Endothelial cell of hepatic sinusoid (primary cell): ENCODE measurements around the gene CCDC74A.
"Not testable (repeated sequence)": the region's sequence is repeated elsewhere in the genome, so short reads cannot be mapped to it uniquely, and the experiment has no call there.

ENCODE experiments used
- in situ Hi-C: cut with HindIII; loops from 2 replicates; pipeline ENCODE4 v1.10.0; 2017; ENCODE audit warnings: low sequenced_read_pairs

The CCDC74A gene

GRCh38 chr2:131527131-131528001 is at the start of gene CCDC74A:
Gene CCDC74A (plus strand): TSS chr2:131527888. CDS start chr2:131527971, 83 bp downstream.
- in situ Hi-C loops, result not testable (repeated sequence)

- in situ Hi-C loops, result not testable (repeated sequence)
These were observed 49.4 kb upstream of the CCDC74A start for GRCh38 chr2:131478074-131478849.

- in situ Hi-C loops, result not testable (repeated sequence)
These were observed 48.7 kb upstream of the CCDC74A start for GRCh38 chr2:131478850-131479461.

GRCh38 chr2:131480351-131480750 is 47.3 kb upstream of the CCDC74A start:
- in situ Hi-C loops, result not testable (repeated sequence)

- in situ Hi-C loops, result not testable (repeated sequence)
These were observed 45.1 kb upstream of the CCDC74A start for GRCh38 chr2:131482506-131483155.

- in situ Hi-C loops, result not testable (repeated sequence)
These were observed 43.5 kb upstream of the CCDC74A start for GRCh38 chr2:131483981-131484820.

- in situ Hi-C loops, result not testable (repeated sequence)
These were observed 42.7 kb upstream of the CCDC74A start for GRCh38 chr2:131484906-131485460.

GRCh38 chr2:131486201-131486902 is 41.3 kb upstream of the CCDC74A start:
- in situ Hi-C loops, result not testable (repeated sequence)

GRCh38 chr2:131488306-131489205 is 39.1 kb upstream of the CCDC74A start:
- in situ Hi-C loops, result no loop called here

GRCh38 chr2:131490616-131491468 is 36.8 kb upstream of the CCDC74A start:
- in situ Hi-C loops, result not testable (repeated sequence)

GRCh38 chr2:131491469-131491836 is 36.2 kb upstream of the CCDC74A start:
- in situ Hi-C loops, result not testable (repeated sequence)

GRCh38 chr2:131492015-131492417 is 35.7 kb upstream of the CCDC74A start, which contains the start of gene MZT2A:
Gene MZT2A (minus strand): TSS chr2:131492397. CDS start chr2:131492376, 21 bp downstream.
- in situ Hi-C loops, result not testable (repeated sequence)

- in situ Hi-C loops, result no loop called here
These were observed 35.1 kb upstream of the CCDC74A start for GRCh38 chr2:131492418-131493198.

GRCh38 chr2:131493199-131493968 is 34.3 kb upstream of the CCDC74A start:
- in situ Hi-C loops, result no loop called here

- in situ Hi-C loops, result not testable (repeated sequence)
These were observed 32.2 kb upstream of the CCDC74A start for GRCh38 chr2:131495506-131495905.
